HCT116 (cell line): ENCODE measurements around the gene RNF145. TPM values are rescaled to one million over a fixed set of nuclear protein-coding genes. Genes with fewer than 3 reads are reported as not detected.

ENCODE experiments used
- ATAC-seq: fragments of 200-7000 bp; cut with Tn5 transposase; 2 replicates; pipeline ENCODE4 v1.9.1; 2020; ENCODE audit warnings: mild to moderate bottlenecking, moderate library complexity
- BruUV-seq: library from RNA; stranded (reverse); fragments of 400-500 nt; replicated peaks from 2 replicates; lab custom pipeline; 2021; lab: Mats Ljungman, UMichigan
- CTCF ChIA-PET: fragments of 300-600 bp; sonication (Branson Sonifier 250); formaldehyde crosslinking; loops from one replicate; lab custom pipeline; 2021; ENCODE audit warnings: antibody characterized with exemption; lab: Charles Lee
- POLR2A ChIA-PET: fragments of 300-600, 350-600 bp; sonication (Branson Sonifier 250); formaldehyde crosslinking; loops from one replicate; lab custom pipeline; 2021; ENCODE audit warnings: antibody characterized with exemption; lab: Charles Lee
- RAD21 ChIA-PET, 2 experiments: fragments of 300-600 bp; sonication (Branson Sonifier 250); formaldehyde crosslinking; loops; one replicate each; lab custom pipeline; 2023; ENCODE audit warnings: low total read pairs in 2 of 2; ENCODE audit not compliant: uncharacterized antibody in 2 of 2, unreplicated experiment in 2 of 2, low non-redundant PET in 1 of 2; lab: Charles Lee
- DNase-seq: peaks from one replicate; pipeline ENCODE4 v3.0.0-alpha.2; 2010; ENCODE audit warnings: low read depth, low spot score
- H2AFZ ChIP-seq: fragments of 200-600 bp; shearing (Covaris generic), sonication (generic); 2 replicates; pipeline ENCODE4 v1.6.1; 2017; ENCODE audit warnings: low read depth, mixed run types, mixed read lengths, antibody characterized with exemption, low read length; ENCODE audit not compliant: poor library complexity, severe bottlenecking
- H3K27ac ChIP-seq: 2 replicates; pipeline ENCODE4 v1.5.1; 2012; ENCODE audit warnings: low read depth, low read length
- H3K27me3 ChIP-seq: fragments of 200-600 bp; sonication (generic); 2 replicates; pipeline ENCODE4 v1.6.1; 2016; ENCODE audit warnings: mixed run types, low read length, mixed read lengths; ENCODE audit not compliant: insufficient read depth
- H3K36me3 ChIP-seq, 2 experiments: fragments of 200-500 bp in 1 of 2; fragments of 200-600 bp in 1 of 2; sonication (Bioruptor generic) in 1 of 2; sonication (generic) in 1 of 2; 2 replicates each; pipeline versions ENCODE4 v1.5.1 to v1.6.1; 2014 to 2016; ENCODE audit warnings: low read length in 2 of 2, inconsistent platforms in 1 of 2, mixed read lengths in 1 of 2, mixed run types in 1 of 2; ENCODE audit not compliant: insufficient read depth in 2 of 2, control insufficient read depth in 1 of 2
- H3K4me1 ChIP-seq, 2 experiments: fragments of 200-600 bp in 1 of 2; sonication (generic) in 1 of 2; 2 replicates each; pipeline versions ENCODE4 v1.5.1 to v1.6.1; 2012 to 2017; ENCODE audit warnings: low read length in 2 of 2, inconsistent platforms in 1 of 2, mild to moderate bottlenecking in 1 of 2, mixed read lengths in 1 of 2, mixed run types in 1 of 2, moderate library complexity in 1 of 2; ENCODE audit not compliant: insufficient read depth in 2 of 2, control insufficient read depth in 1 of 2
- H3K4me2 ChIP-seq: fragments of 200-600 bp; sonication (generic); 2 replicates; pipeline ENCODE4 v1.6.1; 2017; ENCODE audit warnings: mixed run types, low read length, mixed read lengths
- H3K4me3 ChIP-seq, 2 experiments: fragments of 200-600 bp in 1 of 2; sonication (generic) in 1 of 2; replicated peaks in 1 of 2; 2 replicates each; pipeline ENCODE4 v1.5.1; 2011 to 2016; ENCODE audit warnings: low read length in 2 of 2, control low read depth in 1 of 2, low read depth in 1 of 2, mild to moderate bottlenecking in 1 of 2, mixed read lengths in 1 of 2, mixed run types in 1 of 2
- H3K79me2 ChIP-seq: fragments of 200-600 bp; sonication (generic); 2 replicates; pipeline ENCODE4 v1.6.1; 2017; ENCODE audit warnings: mild to moderate bottlenecking, mixed run types, low read length, moderate library complexity, mixed read lengths; ENCODE audit not compliant: insufficient read depth
- H3K9ac ChIP-seq: fragments of 200-600 bp; sonication (generic); 2 replicates; pipeline ENCODE4 v1.6.1; 2016; ENCODE audit warnings: low read length, mixed read lengths
- H3K9me2 ChIP-seq: fragments of 200-600 bp; sonication (generic), shearing (Covaris generic); 2 replicates; pipeline ENCODE4 v1.6.1; 2017; ENCODE audit warnings: mixed run types, mild to moderate bottlenecking, moderate library complexity; ENCODE audit not compliant: insufficient read depth
- H3K9me3 ChIP-seq, 2 experiments: fragments of 200-500 bp in 1 of 2; fragments of 200-600 bp in 1 of 2; sonication (Bioruptor generic) in 1 of 2; sonication (generic) in 1 of 2; 2 replicates each; pipeline ENCODE4 v1.6.1; 2014 to 2017; ENCODE audit warnings: low read length in 2 of 2, mixed read lengths in 2 of 2, inconsistent platforms in 1 of 2, low read depth in 1 of 2, mild to moderate bottlenecking in 1 of 2, mixed run types in 1 of 2, moderate library complexity in 1 of 2; ENCODE audit not compliant: control insufficient read depth in 1 of 2, insufficient read depth in 1 of 2
- H4K20me1 ChIP-seq: fragments of 200-600 bp; sonication (generic), shearing (Covaris generic); 2 replicates; pipeline ENCODE4 v1.6.1; 2017; ENCODE audit warnings: mixed run types, mild to moderate bottlenecking, moderate library complexity; ENCODE audit not compliant: insufficient read depth
- CBX3 ChIP-seq: IDR thresholded peaks from 2 replicates; pipeline ENCODE4 v1.6.1; 2012; ENCODE audit warnings: low read depth
- CEBPB ChIP-seq: IDR thresholded peaks from 2 replicates; pipeline ENCODE4 v1.6.1; 2012; ENCODE audit warnings: low read depth
- CTCF ChIP-seq, 3 experiments: fragments of 200-600 bp in 1 of 3; sonication (generic) in 1 of 3; IDR thresholded peaks in 2 of 3; conservative IDR thresholded peaks in 1 of 3; 2 replicates each; pipeline ENCODE4 v1.5.1; 2012 to 2017; ENCODE audit warnings: low read depth in 2 of 3, low read length in 2 of 3, antibody characterized with exemption in 1 of 3, borderline replicate concordance in 1 of 3, control low read depth in 1 of 3, mild to moderate bottlenecking in 1 of 3, mixed read lengths in 1 of 3, mixed run types in 1 of 3, moderate library complexity in 1 of 3; ENCODE audit not compliant: insufficient read depth in 1 of 3
- EGR1 ChIP-seq: IDR thresholded peaks from 2 replicates; pipeline ENCODE4 v1.6.1; 2012; ENCODE audit warnings: low read depth
- EZH2phosphoT487 ChIP-seq: fragments of 200-600 bp; IDR thresholded peaks from 2 replicates; pipeline ENCODE4 v1.6.1; 2018; ENCODE audit warnings: antibody characterized with exemption, borderline replicate concordance
- FOSL1 ChIP-seq: IDR thresholded peaks from 2 replicates; pipeline ENCODE4 v1.6.1; 2012; ENCODE audit warnings: low read depth
- JUND ChIP-seq: IDR thresholded peaks from 2 replicates; pipeline ENCODE4 v1.6.1; 2012
- REST ChIP-seq: IDR thresholded peaks from 2 replicates; pipeline ENCODE4 v1.6.1; 2012; ENCODE audit warnings: low read depth
- SIN3A ChIP-seq: IDR thresholded peaks from 2 replicates; pipeline ENCODE4 v1.6.1; 2012; ENCODE audit warnings: low read depth
- SP1 ChIP-seq: IDR thresholded peaks from 2 replicates; pipeline ENCODE4 v1.6.1; 2012; ENCODE audit warnings: low read depth
- SRF ChIP-seq: IDR thresholded peaks from 2 replicates; pipeline ENCODE4 v1.6.1; 2012; ENCODE audit warnings: low read depth
- TCF7L2 ChIP-seq: IDR thresholded peaks from 2 replicates; pipeline ENCODE4 v1.7.0; 2011; ENCODE audit warnings: borderline replicate concordance, inconsistent platforms; ENCODE audit not compliant: insufficient read depth, insufficient read length; ENCODE audit errors: extremely low read depth
- YY1 ChIP-seq: IDR thresholded peaks from 2 replicates; pipeline ENCODE4 v1.6.1; 2011; ENCODE audit warnings: low read length, low read depth, moderate library complexity, mild to moderate bottlenecking; ENCODE audit not compliant: insufficient replicate concordance; ENCODE audit errors: extremely low read depth
- ZFX ChIP-seq: fragments of 450-650 bp; IDR thresholded peaks from 2 replicates; pipeline ENCODE4 v1.6.1; 2017
- ZNF274 ChIP-seq: fragments of 200-500 bp; sonication (Bioruptor generic); IDR thresholded peaks from 2 replicates; pipeline ENCODE4 v1.6.1; 2014; ENCODE audit warnings: mild to moderate bottlenecking, low read depth, low read length, inconsistent platforms
- intact Hi-C: fragments of 100-400 bp; cut with micrococcal nuclease; formaldehyde crosslinking; loops from 2 replicates; pipeline ENCODE4 v1.10.0; 2022
- total RNA-seq: library from RNA; stranded (reverse); gene quantifications from one replicate; pipeline ENCODE4 v1.2.1, GENCODE V29; 2021; ENCODE audit not compliant: unreplicated experiment

The RNF145 gene
- total RNA-seq, 1 experiment from 2014 or later = 60.6 TPM

- Histone ChIP-seq H3K36me3 (no peaks in the 10 kb centered on the region), H3K9me3 (no peaks in the 10 kb centered on the region), H4K20me1 (no peaks in the 10 kb centered on the region), H2AFZ (no peak overlapping the region), H3K27me3 (no peaks in the 10 kb centered on the region), H3K9ac (no peak overlapping the region), H3K4me3 (no peak overlapping the region), H3K4me2 (no peak overlapping the region), H3K27ac (no peak overlapping the region), H3K9me2 (no peaks in the 10 kb centered on the region), H3K4me1 (peaks cover 0 to 6% of the 10 kb centered on the region in 2 experiments; a peak in 2 of 4 replicates), H3K79me2 (no peaks in the 10 kb centered on the region)
- TF ChIP-seq CEBPB = no peak
- intact Hi-C loops = no loop called here
- ChIA-PET CTCF (no interaction called here), POLR2A (no interaction called here), RAD21 (no interaction called here)
- no TSS peak for BruUV-seq
- ATAC-seq (no peak), DNase-seq (no peak)
Observed at GRCh38 chr5:159227452-159227851, 18.1 kb upstream of the RNF145 start.

- CTCF ChIA-PET = no interaction called here
- ATAC-seq = no peak
- TF ChIP-seq JUND (no peak), CBX3 (no peak), SRF (no peak), TCF7L2 (no peak), CEBPB (no peak), REST (no peak), EZH2phosphoT487 (no peak), SP1 (no peak), EGR1 (no peak), FOSL1 (no peak), YY1 (no peak), ZNF274 (no peak), ZFX (no peak), SIN3A (no peak), CTCF (IDR thresholded peaks at IDR 0.05 in 2 of 3, conservative IDR thresholded peaks at IDR 0.05 in 1 of 3; ENCODE audit: borderline replicate concordance in 1 of 3, insufficient read depth in 1 of 3, low read depth in 2 of 3, low read length in 2 of 3) (no peak)
Observed at GRCh38 chr5:159226451-159226850, 17.1 kb upstream of the RNF145 start.

More at GRCh38 chr5:159226451-159226850, 17.1 kb upstream of the RNF145 start:
- BruUV-seq = no TSS peak
- H3K27ac ChIP-seq = no peak overlapping the region
- no peaks in the 10 kb centered on the region for H3K27me3 ChIP-seq
- H3K36me3 ChIP-seq = no peaks in the 10 kb centered on the region
- H3K9ac ChIP-seq = no peak overlapping the region
- intact Hi-C loops = no loop called here
- RAD21 ChIA-PET = no interaction called here
- no peak overlapping the region for H3K4me2 ChIP-seq
- no peaks in the 10 kb centered on the region for H4K20me1 ChIP-seq
- H3K9me3 ChIP-seq = no peaks in the 10 kb centered on the region
- no peak overlapping the region for H3K4me3 ChIP-seq
- no peak for DNase-seq
- H3K9me2 ChIP-seq = no peaks in the 10 kb centered on the region
- no peaks in the 10 kb centered on the region for H3K79me2 ChIP-seq
- POLR2A ChIA-PET = no interaction called here
- peaks cover 0 to 6% of the 10 kb centered on the region in 2 experiments; a peak in 2 of 4 replicates for H3K4me1 ChIP-seq
- no peak overlapping the region for H2AFZ ChIP-seq
